HG03521 (cell line): ENCODE measurements around the gene UPF3A.
"Not testable (repeated sequence)": the region's sequence is repeated elsewhere in the genome, so short reads cannot be mapped to it uniquely, and the experiment has no call there.

Experiments used
- ATAC-seq: cut with Tn5 transposase; IDR thresholded peaks from one replicate; pipeline ENCODE4 v1.9.1; 2021; ENCODE audit warnings: mild to moderate bottlenecking, moderate library complexity; ENCODE audit not compliant: unreplicated experiment

The UPF3A gene

GRCh38 chr13:114333881-114334280, 52.5 kb downstream of the UPF3A start:
- not testable (repeated sequence) for ATAC-seq

GRCh38 chr13:114334305-114335053, 53.1 kb downstream of the UPF3A start:
- no peak for ATAC-seq

- ATAC-seq, result not testable (repeated sequence)
Observed at GRCh38 chr13:114336457-114336856, 55.1 kb downstream of the UPF3A start.

GRCh38 chr13:114338959-114339358, 57.6 kb downstream of the UPF3A start:
- no peak for ATAC-seq

- ATAC-seq, result no peak
Observed at GRCh38 chr13:114339857-114340534, 58.6 kb downstream of the UPF3A start.

GRCh38 chr13:114341003-114341777, 59.8 kb downstream of the UPF3A start:
- no peak for ATAC-seq

DNA sequence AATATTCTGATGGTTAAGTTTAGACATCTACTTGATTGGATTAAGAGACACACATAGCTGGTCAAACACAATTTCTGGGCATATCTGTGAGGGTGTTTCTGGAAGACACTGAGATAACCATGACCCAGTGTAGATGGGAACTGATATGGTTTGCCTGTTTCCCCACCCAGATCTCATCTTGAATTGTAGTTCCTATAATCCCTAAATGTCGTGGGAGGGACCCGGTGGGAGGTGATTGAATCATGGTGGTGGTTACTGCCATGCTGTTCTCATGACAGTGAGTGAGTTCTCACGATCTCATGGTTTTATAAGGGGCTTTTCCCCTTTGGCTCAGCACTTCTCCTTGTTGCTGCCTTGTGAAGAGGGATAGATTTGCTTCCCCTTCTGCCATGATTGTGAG, 65.9 kb downstream of the UPF3A start:
- ATAC-seq, result not testable (repeated sequence)

GRCh38 chr13:114352763-114353162, 71.4 kb downstream of the UPF3A start:
- not testable (repeated sequence) for ATAC-seq

DNA sequence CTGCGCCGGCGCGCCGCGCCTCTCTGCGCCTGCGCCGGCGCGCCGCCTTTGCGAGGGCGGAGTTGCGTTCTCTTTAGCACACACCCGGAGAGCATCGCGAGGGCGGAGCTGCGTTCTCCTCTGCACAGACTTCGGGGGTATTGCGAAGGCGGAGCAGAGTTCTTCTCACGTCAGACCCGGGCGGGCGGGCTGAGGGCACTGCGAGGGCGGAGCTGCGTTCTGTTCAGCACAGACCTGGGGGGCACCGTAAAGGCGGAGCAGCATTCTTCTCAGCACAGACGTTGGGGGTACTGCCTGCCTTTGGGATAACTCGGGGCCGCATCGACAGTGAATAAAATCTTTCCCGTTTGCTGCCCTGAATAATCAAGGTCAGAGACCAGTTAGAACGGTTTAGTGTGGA, 72.0 kb downstream of the UPF3A start:
- ATAC-seq, result not testable (repeated sequence)
